ENCODE data around the gene CPEB3. TPM values are rescaled to one million over a fixed set of nuclear protein-coding genes. Genes with fewer than 3 reads are reported as not detected.

The CPEB3 gene
- total RNA-seq, 2 experiments from 2014 or later, result 2.3 to 2.4 TPM

- peaks cover 55% of the 10 kb centered on the region for H3K36me3 Mint-ChIP-seq (ENCODE audit: low read depth)
- DNase-seq (no peak), ATAC-seq (no peak)
- ChIA-PET POLR2A (no interaction called here), CTCF (interaction anchor here (0.6 kb wide), 1 partner anchor 640 kb away, joined by 3 read pairs; no protein-coding TSS in a partner anchor)
- peaks cover 15% of the 10 kb centered on the region for H3K4me1 Mint-ChIP-seq (ENCODE audit: low read depth)
- no peak overlapping the region for H3K27ac Mint-ChIP-seq
- H3K4me3 Mint-ChIP-seq, result no peak overlapping the region
- no peaks in the 10 kb centered on the region for H3K27me3 Mint-ChIP-seq (ENCODE audit: low read depth)
- no peaks in the 10 kb centered on the region for H3K9me3 Mint-ChIP-seq (ENCODE audit: insufficient read depth)
These were observed 280.7 kb downstream of the CPEB3 start for GRCh38 chr10:92010047-92010735.

- Mint-ChIP-seq H3K9me3 (ENCODE audit: insufficient read depth) (no peaks in the 10 kb centered on the region), H3K27me3 (ENCODE audit: low read depth) (no peaks in the 10 kb centered on the region), H3K36me3 (ENCODE audit: low read depth) (peaks cover 59% of the 10 kb centered on the region), H3K4me1 (ENCODE audit: low read depth) (peaks cover 15% of the 10 kb centered on the region), H3K27ac (peak overlapping the region; percentile 22), H3K4me3 (no peak overlapping the region)
- no peak for ATAC-seq
- DNase-seq, result no peak
- ChIA-PET POLR2A (no interaction called here), CTCF (no interaction called here)
These were observed 281.4 kb downstream of the CPEB3 start for GRCh38 chr10:92009445-92009844.

GRCh38 chr10:92005978-92006377 is 284.9 kb downstream of the CPEB3 start:
- Mint-ChIP-seq H3K4me1 (ENCODE audit: low read depth) (peaks cover 12% of the 10 kb centered on the region), H3K36me3 (ENCODE audit: low read depth) (peaks cover 68% of the 10 kb centered on the region), H3K27ac (no peak overlapping the region), H3K27me3 (ENCODE audit: low read depth) (no peaks in the 10 kb centered on the region), H3K9me3 (ENCODE audit: insufficient read depth) (peaks cover 3% of the 10 kb centered on the region), H3K4me3 (no peak overlapping the region)
- DNase-seq, result no peak
- ChIA-PET CTCF (no interaction called here), POLR2A (no interaction called here)
- no peak for ATAC-seq

- H3K4me1 Mint-ChIP-seq (ENCODE audit: low read depth), result peaks cover 2% of the 10 kb centered on the region
- H3K9me3 Mint-ChIP-seq (ENCODE audit: insufficient read depth), result peaks cover 3% of the 10 kb centered on the region
- ChIA-PET POLR2A (no interaction called here), CTCF (no interaction called here)
- no peak for ATAC-seq
- no peaks in the 10 kb centered on the region for H3K27me3 Mint-ChIP-seq (ENCODE audit: low read depth)
- no peak overlapping the region for H3K27ac Mint-ChIP-seq
- peaks cover 69% of the 10 kb centered on the region for H3K36me3 Mint-ChIP-seq (ENCODE audit: low read depth)
- no peak overlapping the region for H3K4me3 Mint-ChIP-seq
- DNase-seq, result no peak
These were observed 287.6 kb downstream of the CPEB3 start for GRCh38 chr10:92003258-92003657.

GRCh38 chr10:92001995-92002394 is 288.9 kb downstream of the CPEB3 start:
- POLR2A ChIA-PET, result no interaction called here
- DNase-seq, result no peak
- Mint-ChIP-seq H3K27me3 (ENCODE audit: low read depth) (no peaks in the 10 kb centered on the region), H3K4me3 (no peak overlapping the region), H3K36me3 (ENCODE audit: low read depth) (peaks cover 78% of the 10 kb centered on the region), H3K27ac (no peak overlapping the region), H3K4me1 (ENCODE audit: low read depth) (no peaks in the 10 kb centered on the region), H3K9me3 (ENCODE audit: insufficient read depth) (peaks cover 3% of the 10 kb centered on the region)
- ATAC-seq, result no peak
- CTCF ChIA-PET, result no interaction called here

GRCh38 chr10:92001581-92001980 is 289.3 kb downstream of the CPEB3 start:
- ChIA-PET POLR2A (no interaction called here), CTCF (no interaction called here)
- no peaks in the 10 kb centered on the region for H3K27me3 Mint-ChIP-seq (ENCODE audit: low read depth)
- H3K4me1 Mint-ChIP-seq (ENCODE audit: low read depth), result no peaks in the 10 kb centered on the region
- DNase-seq (no peak), ATAC-seq (no peak)
- H3K27ac Mint-ChIP-seq, result no peak overlapping the region
- H3K4me3 Mint-ChIP-seq, result no peak overlapping the region
- H3K9me3 Mint-ChIP-seq (ENCODE audit: insufficient read depth), result peaks cover 3% of the 10 kb centered on the region
- peaks cover 79% of the 10 kb centered on the region for H3K36me3 Mint-ChIP-seq (ENCODE audit: low read depth)

Other genes starting within 250 kb of the CPEB3 start
- gene MARCHF5, start 89 bp upstream of the CPEB3 start, total RNA-seq, result 10 to 100 TPM; 21.3 to 24.3 TPM

Measured in activated CD8-positive, alpha-beta T cell treated with anti-CD3 and anti-CD28 coated beads, Interleukin-2, amount 10 ng/mL, durations not matched to agents 7 days and 5 days (primary cell).